Left lung (tissue), 10 donors: ENCODE measurements around the gene CBFA2T2. TPM values are rescaled to one million over a fixed set of nuclear protein-coding genes. Genes with fewer than 3 reads are reported as not detected.

Experiments used
- ATAC-seq: fragments of 200-7000 bp; cut with Tn5 transposase; one replicate; pipeline ENCODE4 v1.9.1; 2020; ENCODE audit warnings: moderate library complexity
- DNase-seq, 4 donors: peaks; one replicate each; pipeline ENCODE4 v3.0.0-alpha.2; 2013 to 2020
- H3K27ac ChIP-seq, 2 donors: fragments of 200-600 bp; sonication (generic) in 1 of 2; one replicate each; pipeline versions ENCODE4 v1.5.0 to v1.8.0; 2020 to 2021
- H3K27me3 ChIP-seq, 2 donors: fragments of 200-600 bp; sonication (generic) in 1 of 2; one replicate each; pipeline versions ENCODE4 v1.5.0 to v1.8.0; 2020 to 2021
- H3K36me3 ChIP-seq, 2 donors: fragments of 200-600 bp; sonication (generic) in 1 of 2; one replicate each; pipeline versions ENCODE4 v1.5.0 to v1.8.0; 2020 to 2021
- H3K4me1 ChIP-seq, 2 donors: fragments of 200-600 bp; one replicate each; pipeline ENCODE4 v1.8.0; 2021
- H3K4me3 ChIP-seq, 2 donors: fragments of 200-600 bp; sonication (generic) in 1 of 2; one replicate each; pipeline versions ENCODE4 v1.5.0 to v1.8.0; 2020 to 2021; ENCODE audit warnings: mild to moderate bottlenecking in 1 of 2
- H3K9me3 ChIP-seq, 2 donors: fragments of 200-600 bp; sonication (generic) in 1 of 2; one replicate each; pipeline versions ENCODE4 v1.5.0 to v1.8.0; 2020 to 2021
- intact Hi-C, 2 donors: fragments of 100-400 bp; cut with DNase I; formaldehyde crosslinking; loops; one replicate each; pipeline versions ENCODE4 v1.11.2 to v1.14.2; 2022
- polyA plus RNA-seq, 6 donors: library from polyadenylated mRNA; unstranded; fragments of 120-200 nt; gene quantifications; one replicate each; pipeline ENCODE4 v1.2.1, GENCODE V29; 2013; ENCODE audit not compliant: insufficient read length in 6 of 6
- total RNA-seq, 2 donors: library from RNA; stranded (reverse); fragmentation: NEBNext Ultra II Directional; extraction: Animal tissue kit (Norgen Biotek cat#: 25700); gene quantifications; one replicate each; pipeline ENCODE4 v1.2.1, GENCODE V29; 2021
- TF ChIP-seq, protein P1 (sequence below), 2 donors: fragments of 200-600 bp; sonication (generic) in 1 of 2; IDR thresholded peaks; one replicate each; pipeline versions ENCODE4 v1.5.0 to v1.8.0; 2021; ENCODE audit warnings: antibody characterized with exemption in 2 of 2
- donor health status: DM: no; HTN: yes; CAD: no.
- donor health status: DM: no; HTN: no; CAD: no.

CBFA2T2 gene
- total and polyA plus RNA-seq, 8 donors: 11.9 to 54.4 (median 43.8) TPM

- no peaks in the 10 kb centered on the region for H3K27me3 ChIP-seq
- ATAC-seq: peak; percentile 46
- no peaks in the 10 kb centered on the region for H3K36me3 ChIP-seq
- DNase-seq: peak in 1 of 4 donors; percentile 85
- H3K4me3 ChIP-seq: peak overlapping the region; percentile 9 to 46
- TF ChIP-seq, protein P1, sequence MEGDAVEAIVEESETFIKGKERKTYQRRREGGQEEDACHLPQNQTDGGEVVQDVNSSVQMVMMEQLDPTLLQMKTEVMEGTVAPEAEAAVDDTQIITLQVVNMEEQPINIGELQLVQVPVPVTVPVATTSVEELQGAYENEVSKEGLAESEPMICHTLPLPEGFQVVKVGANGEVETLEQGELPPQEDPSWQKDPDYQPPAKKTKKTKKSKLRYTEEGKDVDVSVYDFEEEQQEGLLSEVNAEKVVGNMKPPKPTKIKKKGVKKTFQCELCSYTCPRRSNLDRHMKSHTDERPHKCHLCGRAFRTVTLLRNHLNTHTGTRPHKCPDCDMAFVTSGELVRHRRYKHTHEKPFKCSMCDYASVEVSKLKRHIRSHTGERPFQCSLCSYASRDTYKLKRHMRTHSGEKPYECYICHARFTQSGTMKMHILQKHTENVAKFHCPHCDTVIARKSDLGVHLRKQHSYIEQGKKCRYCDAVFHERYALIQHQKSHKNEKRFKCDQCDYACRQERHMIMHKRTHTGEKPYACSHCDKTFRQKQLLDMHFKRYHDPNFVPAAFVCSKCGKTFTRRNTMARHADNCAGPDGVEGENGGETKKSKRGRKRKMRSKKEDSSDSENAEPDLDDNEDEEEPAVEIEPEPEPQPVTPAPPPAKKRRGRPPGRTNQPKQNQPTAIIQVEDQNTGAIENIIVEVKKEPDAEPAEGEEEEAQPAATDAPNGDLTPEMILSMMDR (IDR thresholded peaks at IDR 0.05): no peak
- H3K4me1 ChIP-seq: peaks cover 11 to 50% of the 10 kb centered on the region in 2 donors
- no peaks in the 10 kb centered on the region for H3K9me3 ChIP-seq
- intact Hi-C loops: no loop called here
- peak overlapping the region in 1 of 2 donors; percentile 3 for H3K27ac ChIP-seq
Observed at GRCh38 chr20:33685328-33686099, 195.6 kb downstream of the CBFA2T2 start.

DNA sequence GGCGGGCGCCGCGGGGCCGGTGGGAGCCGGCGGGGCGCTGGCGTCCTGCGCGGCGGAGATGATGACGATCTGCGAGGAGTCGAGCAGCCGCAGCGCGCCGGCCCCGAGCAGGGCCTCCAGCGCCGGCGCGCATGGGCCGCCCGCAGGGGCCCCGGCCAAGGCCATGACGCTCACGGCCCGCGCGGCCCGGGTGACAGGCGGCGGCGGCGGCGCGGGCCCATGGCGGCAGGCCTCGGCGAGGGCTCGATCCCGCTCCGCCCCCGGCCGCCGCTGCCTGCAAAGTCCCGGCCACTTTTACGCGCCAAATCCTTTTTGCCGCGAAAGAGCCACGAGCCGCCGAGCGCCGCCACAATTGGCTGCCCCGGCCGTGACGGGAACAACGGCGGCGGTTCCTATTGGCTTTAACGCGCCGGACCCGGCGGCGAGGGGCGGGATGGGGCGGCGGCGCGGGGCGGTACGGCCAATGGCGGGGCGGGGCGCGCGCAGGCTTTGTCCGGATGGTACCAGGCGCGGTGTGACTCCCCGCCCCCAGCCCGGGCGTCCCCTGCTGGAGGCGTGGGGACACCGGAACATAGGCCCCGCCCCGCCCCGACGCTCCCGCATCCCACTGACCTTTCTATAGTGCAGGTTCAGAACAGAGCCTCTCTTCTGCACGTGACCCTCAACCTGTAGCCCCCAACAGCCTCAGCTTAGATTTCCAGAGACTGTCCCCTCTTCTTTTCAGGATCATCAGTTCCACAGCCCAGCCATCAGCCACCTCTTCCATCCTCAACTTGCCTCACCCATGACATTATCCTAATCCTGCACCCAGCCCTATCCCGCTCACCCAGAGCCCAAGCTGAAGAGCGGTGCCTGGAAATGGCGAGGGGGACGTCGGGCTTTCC, 196.4 kb downstream of the CBFA2T2 start, which contains the start of gene E2F1:
E2F1 (minus strand) TSS at position 286 of the 884 bp plus-strand sequence; CDS start at position 165, 121 bp downstream.
- ATAC-seq (peak; percentile 97), DNase-seq (peak; percentile 85 to 99 (median 94))
- H3K4me1 ChIP-seq: peaks cover 11 to 50% of the 10 kb centered on the region in 2 donors
- H3K27me3 ChIP-seq: no peaks in the 10 kb centered on the region
- TF ChIP-seq, protein P1 (IDR thresholded peaks at IDR 0.05): peak; percentile 27 to 53
- H3K27ac ChIP-seq: peak within 1 kb of the TSS; percentile 3 to 57
- H3K4me3 ChIP-seq: peak within 1 kb of the TSS; percentile 13 to 46
- no peaks in the 10 kb centered on the region for H3K36me3 ChIP-seq
- H3K9me3 ChIP-seq: no peaks in the 10 kb centered on the region
- intact Hi-C loops: no loop called here

- DNase-seq: no peak
- no peaks in the 10 kb centered on the region for H3K9me3 ChIP-seq
- no peak for ATAC-seq
- TF ChIP-seq, protein P1 (IDR thresholded peaks at IDR 0.05): no peak
- H3K36me3 ChIP-seq: no peaks in the 10 kb centered on the region
- H3K4me3 ChIP-seq: peak overlapping the region; percentile 13 to 46
- peak overlapping the region in 1 of 2 donors; percentile 57 for H3K27ac ChIP-seq
- H3K27me3 ChIP-seq: no peaks in the 10 kb centered on the region
- intact Hi-C loops: no loop called here
- H3K4me1 ChIP-seq: peaks cover 11 to 50% of the 10 kb centered on the region in 2 donors
Observed at GRCh38 chr20:33686984-33687366, 197.1 kb downstream of the CBFA2T2 start.

- H3K4me1 ChIP-seq: peaks cover 11 to 46% of the 10 kb centered on the region in 2 donors
- H3K36me3 ChIP-seq: no peaks in the 10 kb centered on the region
- no peak overlapping the region for H3K4me3 ChIP-seq
- DNase-seq (no peak), ATAC-seq (no peak)
- intact Hi-C loops: no loop called here
- H3K27ac ChIP-seq: peak overlapping the region in 1 of 2 donors; percentile 57
- no peaks in the 10 kb centered on the region for H3K27me3 ChIP-seq
- no peaks in the 10 kb centered on the region for H3K9me3 ChIP-seq
- TF ChIP-seq, protein P1 (IDR thresholded peaks at IDR 0.05): no peak
Observed at GRCh38 chr20:33687370-33687915, 197.5 kb downstream of the CBFA2T2 start.
